ENCODE measurements around the gene NPM1.

NPM1 gene, protein sequence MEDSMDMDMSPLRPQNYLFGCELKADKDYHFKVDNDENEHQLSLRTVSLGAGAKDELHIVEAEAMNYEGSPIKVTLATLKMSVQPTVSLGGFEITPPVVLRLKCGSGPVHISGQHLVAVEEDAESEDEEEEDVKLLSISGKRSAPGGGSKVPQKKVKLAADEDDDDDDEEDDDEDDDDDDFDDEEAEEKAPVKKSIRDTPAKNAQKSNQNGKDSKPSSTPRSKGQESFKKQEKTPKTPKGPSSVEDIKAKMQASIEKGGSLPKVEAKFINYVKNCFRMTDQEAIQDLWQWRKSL

DNA sequence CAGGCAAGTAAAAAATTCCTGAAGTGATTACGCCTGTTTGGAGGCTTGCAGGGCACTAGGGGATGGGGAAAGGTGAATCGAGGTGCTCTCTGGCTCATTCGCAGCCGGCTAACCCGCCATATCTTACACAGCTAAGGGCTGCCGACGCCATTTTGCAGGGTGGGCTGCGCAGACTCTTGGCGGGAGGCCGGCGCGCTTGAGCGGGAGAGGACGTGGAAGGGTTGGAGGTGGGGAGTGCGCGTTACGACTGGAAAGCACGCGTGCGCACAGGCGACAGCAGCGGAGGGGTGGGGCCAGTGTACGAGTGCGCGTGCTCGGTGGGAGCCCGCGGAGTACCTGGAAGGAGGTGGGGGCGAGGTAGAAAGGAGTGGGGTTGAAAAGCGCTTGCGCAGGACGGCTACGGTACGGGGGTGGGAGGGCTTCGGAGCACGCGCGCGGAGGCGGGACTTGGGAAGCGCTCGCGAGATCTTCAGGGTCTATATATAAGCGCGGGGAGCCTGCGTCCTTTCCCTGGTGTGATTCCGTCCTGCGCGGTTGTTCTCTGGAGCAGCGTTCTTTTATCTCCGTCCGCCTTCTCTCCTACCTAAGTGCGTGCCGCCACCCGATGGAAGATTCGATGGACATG, at the start of gene NPM1:
NPM1 (plus strand) TSS at position 505 of the 625 bp plus-strand sequence; CDS start at position 605, 100 bp downstream.
- peak within 1 kb of the TSS; percentile 93 for H3K27ac ChIP-seq
- TF ChIP-seq, protein P1, sequence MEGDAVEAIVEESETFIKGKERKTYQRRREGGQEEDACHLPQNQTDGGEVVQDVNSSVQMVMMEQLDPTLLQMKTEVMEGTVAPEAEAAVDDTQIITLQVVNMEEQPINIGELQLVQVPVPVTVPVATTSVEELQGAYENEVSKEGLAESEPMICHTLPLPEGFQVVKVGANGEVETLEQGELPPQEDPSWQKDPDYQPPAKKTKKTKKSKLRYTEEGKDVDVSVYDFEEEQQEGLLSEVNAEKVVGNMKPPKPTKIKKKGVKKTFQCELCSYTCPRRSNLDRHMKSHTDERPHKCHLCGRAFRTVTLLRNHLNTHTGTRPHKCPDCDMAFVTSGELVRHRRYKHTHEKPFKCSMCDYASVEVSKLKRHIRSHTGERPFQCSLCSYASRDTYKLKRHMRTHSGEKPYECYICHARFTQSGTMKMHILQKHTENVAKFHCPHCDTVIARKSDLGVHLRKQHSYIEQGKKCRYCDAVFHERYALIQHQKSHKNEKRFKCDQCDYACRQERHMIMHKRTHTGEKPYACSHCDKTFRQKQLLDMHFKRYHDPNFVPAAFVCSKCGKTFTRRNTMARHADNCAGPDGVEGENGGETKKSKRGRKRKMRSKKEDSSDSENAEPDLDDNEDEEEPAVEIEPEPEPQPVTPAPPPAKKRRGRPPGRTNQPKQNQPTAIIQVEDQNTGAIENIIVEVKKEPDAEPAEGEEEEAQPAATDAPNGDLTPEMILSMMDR (IDR thresholded peaks at IDR 0.05), result no peak
- TF ChIP-seq ZFX (IDR thresholded peaks at IDR 0.05; ENCODE audit: borderline replicate concordance), result no peak

DNA sequence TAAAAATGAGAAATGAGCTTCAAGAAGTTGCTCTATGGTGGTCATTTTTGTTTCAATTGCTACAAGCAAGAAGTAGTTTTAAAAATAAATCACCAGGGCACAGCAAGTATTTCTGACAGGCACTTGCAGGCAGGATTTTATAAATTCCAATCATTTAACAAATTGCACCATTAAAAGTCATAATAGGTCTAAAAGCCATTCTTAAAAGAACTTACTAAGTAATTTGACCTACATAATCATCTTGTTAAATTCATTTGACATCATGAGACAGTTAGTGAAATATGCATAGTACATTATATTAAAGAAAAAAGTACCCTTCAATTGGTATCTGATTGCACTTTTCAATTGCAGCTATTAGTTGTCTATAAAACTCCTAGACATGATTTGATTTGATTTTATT, 47.6 kb upstream of the NPM1 start:
- no peak overlapping the region for H3K27ac ChIP-seq
- TF ChIP-seq ZFX (IDR thresholded peaks at IDR 0.05; ENCODE audit: borderline replicate concordance), result no peak
- TF ChIP-seq, protein P1 (IDR thresholded peaks at IDR 0.05), result no peak

DNA sequence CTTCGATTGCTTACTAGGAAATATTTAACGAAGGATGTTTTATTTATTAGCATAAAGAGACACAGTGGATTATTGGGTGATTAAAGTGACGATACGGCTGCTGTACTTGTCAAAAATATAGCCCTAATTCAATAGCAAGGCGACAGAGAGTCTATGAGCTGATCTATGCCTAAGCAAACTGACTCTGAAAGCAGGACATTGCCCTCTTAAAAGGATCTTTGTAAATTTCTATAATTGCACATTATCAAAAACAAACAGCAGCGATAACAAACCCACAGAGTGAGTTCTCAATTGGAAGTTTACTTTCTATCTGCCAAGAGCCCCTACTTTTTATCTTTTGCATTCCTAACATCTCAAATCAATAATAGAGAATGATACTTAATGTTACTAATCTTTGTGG, 47.2 kb upstream of the NPM1 start:
- no peak overlapping the region for H3K27ac ChIP-seq
- no peak for TF ChIP-seq ZFX (IDR thresholded peaks at IDR 0.05; ENCODE audit: borderline replicate concordance)
- TF ChIP-seq, protein P1 (IDR thresholded peaks at IDR 0.05), result no peak

DNA sequence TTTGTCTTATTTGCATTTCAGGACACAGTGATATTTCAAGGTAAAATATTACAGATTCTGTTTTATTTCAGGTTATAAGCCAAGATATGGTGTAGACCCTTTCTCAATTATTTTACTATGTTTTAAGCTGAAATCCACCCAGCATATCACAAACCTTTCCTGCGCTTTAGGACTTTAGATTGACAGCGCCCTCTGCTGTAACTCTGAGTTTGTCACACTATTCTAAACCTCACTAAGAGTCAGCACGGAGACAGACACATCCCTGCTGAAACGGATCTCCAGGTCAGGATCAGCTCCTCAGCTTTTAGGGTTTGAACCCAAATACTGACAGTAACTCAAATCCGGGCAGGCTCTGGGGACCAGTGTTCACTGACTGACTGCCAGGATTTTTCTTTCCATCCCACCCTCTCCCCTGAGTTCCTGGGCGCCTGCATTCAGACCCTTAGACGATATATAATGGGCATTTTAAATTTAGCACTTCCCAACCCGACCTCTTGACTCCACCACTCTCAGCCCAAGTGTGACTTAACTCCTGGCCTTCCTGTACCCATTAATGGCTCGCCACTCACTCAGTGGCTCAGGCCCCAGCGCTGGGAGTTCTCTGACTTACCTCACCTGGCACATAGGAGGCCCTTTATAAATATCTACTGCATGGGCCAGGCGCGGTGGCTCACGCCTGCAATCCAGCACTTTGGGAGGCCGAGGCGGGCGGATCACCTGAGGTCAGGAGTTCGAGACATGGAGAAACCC, 45.1 kb upstream of the NPM1 start:
- TF ChIP-seq, protein P1 (IDR thresholded peaks at IDR 0.05), result peak; percentile 84
- TF ChIP-seq ZFX (IDR thresholded peaks at IDR 0.05; ENCODE audit: borderline replicate concordance), result no peak

DNA sequence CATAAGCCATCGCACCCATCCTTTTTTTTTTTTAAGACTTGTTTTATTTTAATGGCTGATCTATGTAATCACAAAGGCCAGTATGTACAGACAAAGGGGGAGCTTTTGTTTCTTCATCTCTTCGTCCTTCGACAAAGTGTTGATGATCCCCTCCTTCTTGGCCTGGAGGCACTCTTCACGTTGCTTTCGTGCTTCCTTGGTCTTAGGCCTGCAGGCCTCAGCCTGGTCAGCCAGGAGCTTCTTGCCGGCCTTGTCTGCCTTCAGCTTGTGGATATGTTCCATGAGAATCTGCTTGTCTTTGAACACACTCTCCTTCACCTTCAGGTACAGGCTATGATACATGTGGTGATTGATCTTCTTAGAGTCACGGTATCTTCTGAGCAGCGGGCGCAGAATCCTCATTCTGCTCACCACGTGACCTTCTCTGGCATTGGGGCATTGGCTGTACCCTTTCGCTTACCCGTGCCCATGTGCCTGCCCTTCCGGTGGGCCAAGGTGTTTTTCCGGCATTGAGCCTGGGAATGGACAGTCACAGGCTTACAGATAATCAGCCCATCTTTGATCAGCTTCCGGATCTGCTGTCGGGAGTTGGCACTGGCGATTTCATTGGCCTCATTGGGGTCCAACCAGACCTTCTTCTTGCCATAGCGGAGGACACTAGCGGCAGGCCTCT, 42.6 kb upstream of the NPM1 start:
- TF ChIP-seq, protein P1 (IDR thresholded peaks at IDR 0.05), result no peak
- TF ChIP-seq ZFX (IDR thresholded peaks at IDR 0.05; ENCODE audit: borderline replicate concordance), result no peak

More for the DNA sequence above, 45.1 kb upstream of the NPM1 start:
- no peak overlapping the region for H3K27ac ChIP-seq

DNA sequence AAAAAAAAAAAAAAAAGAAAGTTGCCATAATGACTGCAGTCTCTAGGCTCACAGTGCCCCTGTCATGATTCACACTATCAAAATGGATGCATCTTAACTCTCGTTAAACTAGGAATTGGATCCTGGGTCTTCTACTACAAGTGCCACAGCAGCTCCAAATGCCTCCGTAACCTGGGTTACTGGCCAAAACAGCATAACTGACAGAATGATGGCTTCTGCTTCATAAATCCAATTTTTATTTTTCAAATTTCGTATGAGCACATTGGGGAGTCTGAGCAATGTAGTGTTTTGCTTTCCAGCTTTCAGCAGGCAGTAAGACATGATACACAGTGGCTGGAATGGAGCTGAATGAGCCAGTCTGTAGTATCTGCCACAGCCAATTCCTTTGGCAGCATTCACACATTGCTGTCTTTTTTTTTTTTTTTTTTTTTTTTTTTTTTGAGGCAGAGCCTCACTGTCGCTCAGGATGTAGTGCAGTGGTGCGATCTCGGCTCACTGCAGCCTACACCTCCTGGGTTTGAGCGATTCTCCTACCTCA, 36.0 kb upstream of the NPM1 start:
- H3K27ac ChIP-seq, result no peak overlapping the region
- TF ChIP-seq, protein P1 (IDR thresholded peaks at IDR 0.05), result no peak
- TF ChIP-seq ZFX (IDR thresholded peaks at IDR 0.05; ENCODE audit: borderline replicate concordance), result no peak

More for the DNA sequence above, 42.6 kb upstream of the NPM1 start:
- H3K27ac ChIP-seq, result no peak overlapping the region
